Mesendoderm (in vitro differentiated cells): ENCODE results near the gene SEC61B.

Experiments
- DNase-seq: peaks from one replicate; pipeline ENCODE4 v3.0.0; 2013
- H2AK5ac ChIP-seq: 2 replicates; pipeline ENCODE4 v1.6.1; 2013; ENCODE audit warnings: low read length, inconsistent platforms
- H2BK120ac ChIP-seq: 2 replicates; pipeline ENCODE4 v1.6.1; 2013; ENCODE audit warnings: low read depth, mild to moderate bottlenecking, low read length, moderate library complexity, mixed read lengths
- H2BK15ac ChIP-seq: replicated peaks from 2 replicates; pipeline ENCODE4 v1.6.1; 2013; ENCODE audit warnings: low read depth, mild to moderate bottlenecking, moderate library complexity
- H2BK5ac ChIP-seq: 2 replicates; pipeline ENCODE4 v1.6.1; 2013; ENCODE audit warnings: low read length, inconsistent platforms
- H3K18ac ChIP-seq: 2 replicates; pipeline ENCODE4 v1.6.1; 2013; ENCODE audit warnings: mild to moderate bottlenecking, low read length, mixed read lengths
- H3K23ac ChIP-seq: one replicate; pipeline ENCODE4 v1.6.1; 2013; ENCODE audit warnings: low read length
- H3K27ac ChIP-seq: 2 replicates; pipeline ENCODE4 v1.5.1; 2013; ENCODE audit warnings: low read depth, mild to moderate bottlenecking, inconsistent platforms, low read length, moderate library complexity
- H3K27me3 ChIP-seq: 2 replicates; pipeline ENCODE4 v1.6.1; 2013; ENCODE audit warnings: low read length, control low read depth, mild to moderate bottlenecking, inconsistent platforms; ENCODE audit not compliant: insufficient read depth, poor library complexity
- H3K36me3 ChIP-seq: 2 replicates; pipeline ENCODE4 v1.6.1; 2013; ENCODE audit warnings: low read length, inconsistent platforms; ENCODE audit not compliant: control insufficient read depth, insufficient read depth
- H3K4ac ChIP-seq: one replicate; pipeline ENCODE4 v1.6.1; 2013; ENCODE audit warnings: low read depth, mild to moderate bottlenecking, low read length, moderate library complexity
- H3K4me1 ChIP-seq: 2 replicates; pipeline ENCODE4 v1.6.1; 2013; ENCODE audit warnings: low read depth, low read length, inconsistent platforms; ENCODE audit not compliant: control insufficient read depth
- H3K4me2 ChIP-seq: 2 replicates; pipeline ENCODE4 v1.6.1; 2013; ENCODE audit warnings: low read length
- H3K4me3 ChIP-seq: 2 replicates; pipeline ENCODE4 v1.5.1; 2013; ENCODE audit warnings: mild to moderate bottlenecking, low read length
- H3K56ac ChIP-seq: one replicate; pipeline ENCODE4 v1.6.1; 2013; ENCODE audit warnings: low read length
- H3K79me1 ChIP-seq: 2 replicates; pipeline ENCODE4 v1.6.1; 2013; ENCODE audit warnings: low read length, inconsistent platforms
- H3K79me2 ChIP-seq: 2 replicates; pipeline ENCODE4 v1.6.1; 2013; ENCODE audit warnings: mild to moderate bottlenecking, low read length; ENCODE audit not compliant: control insufficient read depth, insufficient read depth
- H3K9ac ChIP-seq: 2 replicates; pipeline ENCODE4 v1.6.1; 2013; ENCODE audit warnings: low read length, inconsistent platforms
- H4K5ac ChIP-seq: one replicate; pipeline ENCODE4 v1.6.1; 2013; ENCODE audit warnings: low read length
- H4K8ac ChIP-seq: one replicate; pipeline ENCODE4 v1.6.1; 2013; ENCODE audit warnings: low read depth, mild to moderate bottlenecking, control low read depth, low read length, moderate library complexity
- WGBS: extraction: QIAGEN DNeasy Blood & Tissue Kit; methylation state at CpG from one replicate; pipeline ENCODE4 v1.1.7; 2013; ENCODE audit warnings: low lambda C conversion rate, missing lambda C conversion rate; ENCODE audit not compliant: insufficient coverage; ENCODE audit errors: extremely low coverage; 5-methylcytosine and 5-hydroxymethylcytosine counted together

SEC61B gene

DNA sequence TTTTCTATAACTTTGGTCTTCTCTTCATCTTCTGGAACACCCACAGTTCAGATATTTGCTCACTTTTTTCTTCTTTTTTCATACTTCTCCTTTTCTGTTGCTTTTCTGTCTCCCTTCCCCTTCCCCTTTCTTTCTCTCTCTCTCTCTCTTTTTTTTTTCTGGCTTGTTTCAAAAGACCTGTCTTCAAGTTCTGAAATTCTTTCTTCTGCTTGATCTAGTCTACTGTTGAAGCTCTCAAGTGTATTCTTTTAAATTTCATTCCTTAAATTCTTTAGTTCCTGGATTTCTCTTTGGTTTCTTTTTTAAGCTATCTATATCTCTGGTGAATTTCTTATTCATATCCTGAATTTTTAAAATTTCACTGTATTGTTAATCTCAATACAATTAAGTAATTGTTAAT is 11.5 kb upstream of the SEC61B start:
- Histone ChIP-seq H3K79me1 (peaks cover 4% of the 10 kb centered on the region), H3K36me3 (no peaks in the 10 kb centered on the region), H3K4me3 (no peak overlapping the region), H3K9ac (no peak overlapping the region), H4K5ac (no peak overlapping the region), H3K79me2 (no peaks in the 10 kb centered on the region), H3K27ac (no peak overlapping the region), H2BK120ac (no peak overlapping the region), H4K8ac (no peak overlapping the region), H3K4me1 (no peaks in the 10 kb centered on the region), H2AK5ac (no peak overlapping the region), H3K27me3 (no peaks in the 10 kb centered on the region), H3K56ac (no peak overlapping the region), H2BK5ac (no peak overlapping the region), H3K4ac (no peak overlapping the region), H2BK15ac (no peak overlapping the region), H3K18ac (no peak overlapping the region), H3K23ac (no peak overlapping the region), H3K4me2 (no peak overlapping the region)
- DNase-seq = no peak

DNA sequence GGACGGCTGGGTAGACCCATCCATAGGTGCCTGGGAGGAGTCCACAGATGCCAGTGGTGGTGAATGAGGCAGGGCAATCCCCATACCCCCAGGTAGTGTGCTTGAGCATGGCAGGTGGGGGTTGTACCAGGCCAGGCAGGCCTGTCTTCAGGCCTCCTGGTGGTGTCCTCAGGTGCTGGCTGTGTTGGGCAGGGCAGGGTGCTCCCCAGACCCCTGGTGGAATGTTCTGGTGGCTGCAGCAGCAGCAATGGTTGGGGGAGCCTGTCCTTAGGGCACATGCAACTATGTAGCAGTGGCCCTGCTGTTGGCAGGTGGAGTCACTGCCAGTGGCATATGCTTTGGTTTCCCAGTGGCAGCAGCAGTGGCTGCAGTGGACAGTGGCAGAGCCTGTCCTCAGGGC is 10.3 kb upstream of the SEC61B start:
- Histone ChIP-seq H4K8ac (no peak overlapping the region), H2BK120ac (no peak overlapping the region), H3K4me3 (no peak overlapping the region), H3K79me2 (peaks cover under 1% of the 10 kb centered on the region), H3K4me1 (no peaks in the 10 kb centered on the region), H3K27me3 (no peaks in the 10 kb centered on the region), H2BK5ac (no peak overlapping the region), H3K23ac (no peak overlapping the region), H3K4me2 (no peak overlapping the region), H3K27ac (no peak overlapping the region), H3K56ac (no peak overlapping the region), H3K36me3 (no peaks in the 10 kb centered on the region), H3K9ac (no peak overlapping the region), H3K4ac (no peak overlapping the region), H3K18ac (no peak overlapping the region), H4K5ac (no peak overlapping the region), H2AK5ac (no peak overlapping the region), H3K79me1 (peaks cover 7% of the 10 kb centered on the region), H2BK15ac (no peak overlapping the region)
- DNase-seq = peak; percentile 37
- no CpG with 5 or more reads among the region's 1 CpG for WGBS

DNA sequence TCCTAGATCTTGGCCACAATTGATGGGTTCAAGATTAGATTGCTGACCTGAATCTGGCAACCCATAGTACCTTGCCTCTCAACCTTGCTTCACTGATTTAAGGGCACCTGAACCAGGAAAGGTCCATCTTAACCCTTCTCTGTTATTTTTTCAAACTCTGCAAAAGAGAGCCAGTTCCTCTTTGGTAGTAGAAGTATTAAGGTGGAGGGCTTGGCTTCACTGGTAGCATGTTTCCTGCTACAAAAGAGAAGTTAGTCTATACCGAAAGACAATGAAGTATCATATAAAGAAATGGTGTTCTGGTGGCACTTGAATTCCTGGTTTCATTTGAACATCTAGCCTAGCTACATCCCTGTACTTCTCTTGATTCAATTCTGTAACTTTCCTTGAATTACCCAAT is 8.9 kb upstream of the SEC61B start:
- no peak for DNase-seq
- H3K18ac ChIP-seq = no peak overlapping the region
- H3K36me3 ChIP-seq = no peaks in the 10 kb centered on the region

GRCh38 chr9:99216073-99216472 is 6.0 kb upstream of the SEC61B start:
- DNase-seq = no peak
- Histone ChIP-seq H3K23ac (no peak overlapping the region), H3K18ac (no peak overlapping the region), H3K4me1 (no peaks in the 10 kb centered on the region), H3K79me1 (peaks cover 18% of the 10 kb centered on the region), H2BK5ac (no peak overlapping the region), H3K36me3 (no peaks in the 10 kb centered on the region), H3K4me3 (no peak overlapping the region), H3K4ac (no peak overlapping the region), H3K79me2 (peaks cover 29% of the 10 kb centered on the region), H3K4me2 (no peak overlapping the region), H3K27ac (no peak overlapping the region), H4K8ac (no peak overlapping the region), H3K9ac (no peak overlapping the region), H2BK15ac (no peak overlapping the region), H2AK5ac (no peak overlapping the region), H3K27me3 (no peaks in the 10 kb centered on the region), H2BK120ac (no peak overlapping the region), H3K56ac (no peak overlapping the region), H4K5ac (no peak overlapping the region)
- WGBS = no CpG with 5 or more reads among the region's 1 CpG

More for the DNA sequence above, 8.9 kb upstream of the SEC61B start:
- Histone ChIP-seq H3K4ac (no peak overlapping the region), H2BK120ac (no peak overlapping the region), H2BK15ac (no peak overlapping the region), H4K5ac (no peak overlapping the region), H2BK5ac (no peak overlapping the region), H3K9ac (no peak overlapping the region), H2AK5ac (no peak overlapping the region), H3K23ac (no peak overlapping the region), H3K4me2 (no peak overlapping the region), H3K4me1 (no peaks in the 10 kb centered on the region), H3K4me3 (no peak overlapping the region), H4K8ac (no peak overlapping the region), H3K27ac (no peak overlapping the region), H3K27me3 (no peaks in the 10 kb centered on the region), H3K79me1 (peaks cover 11% of the 10 kb centered on the region), H3K56ac (no peak overlapping the region), H3K79me2 (peaks cover 6% of the 10 kb centered on the region)
- no CpG with 5 or more reads among the region's 1 CpG for WGBS

DNA sequence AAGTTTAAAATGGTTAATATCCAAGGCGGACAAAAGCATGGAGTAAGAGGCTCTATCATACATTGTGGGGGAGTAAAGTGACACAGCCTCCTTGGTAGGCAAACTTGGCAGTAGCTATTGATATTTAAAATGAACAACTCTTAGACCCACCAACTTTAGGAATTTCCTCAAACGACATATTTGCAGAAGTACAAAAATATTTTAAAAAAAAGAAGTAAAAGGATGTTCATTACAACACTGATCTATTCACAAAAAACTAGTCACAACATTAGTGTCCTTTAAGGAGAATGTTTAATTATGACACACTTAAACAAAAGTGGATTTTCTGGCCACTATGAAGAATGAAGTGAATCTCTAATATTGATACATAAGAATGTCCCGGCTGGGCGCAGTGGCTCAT is 2.1 kb upstream of the SEC61B start:
- Histone ChIP-seq H3K18ac (no peak overlapping the region), H3K4me2 (no peak overlapping the region), H3K36me3 (no peaks in the 10 kb centered on the region), H3K23ac (no peak overlapping the region), H3K4ac (no peak overlapping the region), H3K79me1 (peaks cover 27% of the 10 kb centered on the region), H4K8ac (no peak overlapping the region), H3K27me3 (no peaks in the 10 kb centered on the region), H3K56ac (no peak overlapping the region), H3K79me2 (peaks cover 56% of the 10 kb centered on the region), H3K27ac (no peak overlapping the region), H2BK5ac (no peak overlapping the region), H2AK5ac (no peak overlapping the region), H2BK15ac (no peak overlapping the region), H3K9ac (peak overlapping the region; percentile 22), H3K4me3 (no peak overlapping the region), H2BK120ac (no peak overlapping the region), H3K4me1 (peaks cover 2% of the 10 kb centered on the region), H4K5ac (no peak overlapping the region)
- no peak for DNase-seq
- WGBS = no CpG with 5 or more reads among the region's 4 CpGs

GRCh38 chr9:99221266-99221620 is 839 bp upstream of the SEC61B start:
- peak overlapping the region; percentile 95 for H3K9ac ChIP-seq
- no peak overlapping the region for H2BK120ac ChIP-seq
- H3K4me1 ChIP-seq = peaks cover 2% of the 10 kb centered on the region
- H2AK5ac ChIP-seq = no peak overlapping the region
- H3K23ac ChIP-seq = peak overlapping the region; percentile 85
- no peak overlapping the region for H4K5ac ChIP-seq
- no peaks in the 10 kb centered on the region for H3K27me3 ChIP-seq
- H3K4me2 ChIP-seq = peak overlapping the region; percentile 74
- no peaks in the 10 kb centered on the region for H3K36me3 ChIP-seq
- peak overlapping the region; percentile 17 for H3K4ac ChIP-seq
- H2BK5ac ChIP-seq = no peak overlapping the region
- H2BK15ac ChIP-seq = no peak overlapping the region
- peak overlapping the region; percentile 92 for H3K4me3 ChIP-seq
- no peak for DNase-seq
- H3K18ac ChIP-seq = no peak overlapping the region
- H3K79me1 ChIP-seq = peaks cover 27% of the 10 kb centered on the region
- peaks cover 68% of the 10 kb centered on the region for H3K79me2 ChIP-seq
- H3K56ac ChIP-seq = peak overlapping the region; percentile 98
- H3K27ac ChIP-seq = no peak overlapping the region
- no CpG with 5 or more reads among the region's 25 CpGs for WGBS
- no peak overlapping the region for H4K8ac ChIP-seq
